Fibroblast of peridontal ligament (primary cell): Measurements from ENCODE around the gene LITAF.
"Not testable (repeated sequence)": the region's sequence is repeated elsewhere in the genome, so short reads cannot be mapped to it uniquely, and the experiment has no call there.

ENCODE experiments used
- DNase-seq: peaks from one replicate; pipeline ENCODE4 v3.0.0-alpha.2; 2010; ENCODE audit errors: extremely low read depth

The LITAF gene

GRCh38 chr16:11517961-11518360 lies 68.8 kb downstream of the LITAF start:
- no peak for DNase-seq

- no peak for DNase-seq
Measured at GRCh38 chr16:11515540-11516430, 70.9 kb downstream of the LITAF start.

GRCh38 chr16:11514283-11514682 lies 72.4 kb downstream of the LITAF start:
- DNase-seq, result no peak

GRCh38 chr16:11513366-11513765 lies 73.4 kb downstream of the LITAF start:
- not testable (repeated sequence) for DNase-seq

- no peak for DNase-seq
Measured at GRCh38 chr16:11511801-11512200, 74.9 kb downstream of the LITAF start.

- DNase-seq, result no peak
Measured at GRCh38 chr16:11511328-11511727, 75.4 kb downstream of the LITAF start.

GRCh38 chr16:11510178-11510973 lies 76.3 kb downstream of the LITAF start:
- DNase-seq, result no peak

GRCh38 chr16:11507991-11508390 lies 78.7 kb downstream of the LITAF start:
- DNase-seq, result no peak

GRCh38 chr16:11507350-11507749 lies 79.4 kb downstream of the LITAF start:
- no peak for DNase-seq

- DNase-seq, result no peak
Measured at GRCh38 chr16:11506741-11507305, 79.9 kb downstream of the LITAF start.

- not testable (repeated sequence) for DNase-seq
Measured at GRCh38 chr16:11504261-11504660, 82.5 kb downstream of the LITAF start.

GRCh38 chr16:11503566-11503965 lies 83.2 kb downstream of the LITAF start:
- no peak for DNase-seq

GRCh38 chr16:11502239-11502638 lies 84.5 kb downstream of the LITAF start:
- DNase-seq, result no peak

- no peak for DNase-seq
Measured at GRCh38 chr16:11501632-11502031, 85.1 kb downstream of the LITAF start.

GRCh38 chr16:11500700-11501346 lies 85.9 kb downstream of the LITAF start:
- no peak for DNase-seq

GRCh38 chr16:11499295-11500089 lies 87.2 kb downstream of the LITAF start:
- DNase-seq, result no peak

GRCh38 chr16:11498683-11499082 lies 88.0 kb downstream of the LITAF start:
- DNase-seq, result no peak

GRCh38 chr16:11497851-11498289 lies 88.8 kb downstream of the LITAF start:
- DNase-seq, result peak; percentile 45
